ENCODE data around the gene SNAPC2.

GRCh38 chr19:7918615-7919421 is 1.3 kb upstream of the SNAPC2 start:
- TF ChIP-seq, protein P1, sequence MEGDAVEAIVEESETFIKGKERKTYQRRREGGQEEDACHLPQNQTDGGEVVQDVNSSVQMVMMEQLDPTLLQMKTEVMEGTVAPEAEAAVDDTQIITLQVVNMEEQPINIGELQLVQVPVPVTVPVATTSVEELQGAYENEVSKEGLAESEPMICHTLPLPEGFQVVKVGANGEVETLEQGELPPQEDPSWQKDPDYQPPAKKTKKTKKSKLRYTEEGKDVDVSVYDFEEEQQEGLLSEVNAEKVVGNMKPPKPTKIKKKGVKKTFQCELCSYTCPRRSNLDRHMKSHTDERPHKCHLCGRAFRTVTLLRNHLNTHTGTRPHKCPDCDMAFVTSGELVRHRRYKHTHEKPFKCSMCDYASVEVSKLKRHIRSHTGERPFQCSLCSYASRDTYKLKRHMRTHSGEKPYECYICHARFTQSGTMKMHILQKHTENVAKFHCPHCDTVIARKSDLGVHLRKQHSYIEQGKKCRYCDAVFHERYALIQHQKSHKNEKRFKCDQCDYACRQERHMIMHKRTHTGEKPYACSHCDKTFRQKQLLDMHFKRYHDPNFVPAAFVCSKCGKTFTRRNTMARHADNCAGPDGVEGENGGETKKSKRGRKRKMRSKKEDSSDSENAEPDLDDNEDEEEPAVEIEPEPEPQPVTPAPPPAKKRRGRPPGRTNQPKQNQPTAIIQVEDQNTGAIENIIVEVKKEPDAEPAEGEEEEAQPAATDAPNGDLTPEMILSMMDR (IDR thresholded peaks at IDR 0.05): no peak
- TF ChIP-seq POLR2A (IDR thresholded peaks at IDR 0.05): no peak

Data from thyroid gland (tissue), 4 donors.